Nephron (organoid): Measurements from ENCODE around the gene TSEN54.
A peak's percentile ranks its signal among the peaks of the same experiment; 100 is the strongest.

ENCODE experiments used
- H3K27ac Mint-ChIP-seq, 3 experiments: 2 replicates each; pipeline ENCODE4 v1.8.0; 2020; ENCODE audit warnings: mixed read lengths in 3 of 3, mild to moderate bottlenecking in 2 of 3, moderate library complexity in 1 of 3
- H3K27me3 Mint-ChIP-seq: 2 replicates; pipeline ENCODE4 v1.8.0; 2021; ENCODE audit warnings: low read depth, mild to moderate bottlenecking, moderate library complexity, mixed read lengths
- H3K36me3 Mint-ChIP-seq: 2 replicates; pipeline ENCODE4 v1.8.0; 2020; ENCODE audit warnings: low read depth, mixed read lengths
- H3K4me1 Mint-ChIP-seq: 2 replicates; pipeline ENCODE4 v1.8.0; 2020; ENCODE audit warnings: mixed read lengths
- H3K4me3 Mint-ChIP-seq, 3 experiments: 2 replicates each; pipeline ENCODE4 v1.8.0; 2020; ENCODE audit warnings: mild to moderate bottlenecking in 3 of 3, mixed read lengths in 3 of 3, moderate library complexity in 2 of 3
- H3K9me3 Mint-ChIP-seq: 2 replicates; pipeline ENCODE4 v1.8.0; 2020; ENCODE audit warnings: mixed read lengths
- TF ChIP-seq, protein P1 (sequence below), 3 experiments: fragments of 200-600 bp; sonication (generic); IDR thresholded peaks; one replicate each; pipeline ENCODE4 v1.5.0; 2021; ENCODE audit warnings: antibody characterized with exemption in 3 of 3; ENCODE audit not compliant: unreplicated experiment in 3 of 3

Gene TSEN54

GRCh38 chr17:75503976-75504346 lies 12.4 kb upstream of the TSEN54 start:
- TF ChIP-seq, protein P1, sequence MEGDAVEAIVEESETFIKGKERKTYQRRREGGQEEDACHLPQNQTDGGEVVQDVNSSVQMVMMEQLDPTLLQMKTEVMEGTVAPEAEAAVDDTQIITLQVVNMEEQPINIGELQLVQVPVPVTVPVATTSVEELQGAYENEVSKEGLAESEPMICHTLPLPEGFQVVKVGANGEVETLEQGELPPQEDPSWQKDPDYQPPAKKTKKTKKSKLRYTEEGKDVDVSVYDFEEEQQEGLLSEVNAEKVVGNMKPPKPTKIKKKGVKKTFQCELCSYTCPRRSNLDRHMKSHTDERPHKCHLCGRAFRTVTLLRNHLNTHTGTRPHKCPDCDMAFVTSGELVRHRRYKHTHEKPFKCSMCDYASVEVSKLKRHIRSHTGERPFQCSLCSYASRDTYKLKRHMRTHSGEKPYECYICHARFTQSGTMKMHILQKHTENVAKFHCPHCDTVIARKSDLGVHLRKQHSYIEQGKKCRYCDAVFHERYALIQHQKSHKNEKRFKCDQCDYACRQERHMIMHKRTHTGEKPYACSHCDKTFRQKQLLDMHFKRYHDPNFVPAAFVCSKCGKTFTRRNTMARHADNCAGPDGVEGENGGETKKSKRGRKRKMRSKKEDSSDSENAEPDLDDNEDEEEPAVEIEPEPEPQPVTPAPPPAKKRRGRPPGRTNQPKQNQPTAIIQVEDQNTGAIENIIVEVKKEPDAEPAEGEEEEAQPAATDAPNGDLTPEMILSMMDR (IDR thresholded peaks at IDR 0.05; ENCODE audit: unreplicated experiment in 3 of 3) = no peak
- Mint-ChIP-seq H3K36me3 (peaks cover 20% of the 10 kb centered on the region), H3K4me3 (no peak overlapping the region), H3K9me3 (no peaks in the 10 kb centered on the region), H3K27ac (no peak overlapping the region), H3K27me3 (no peaks in the 10 kb centered on the region), H3K4me1 (peaks cover 21% of the 10 kb centered on the region)

- H3K9me3 Mint-ChIP-seq = no peaks in the 10 kb centered on the region
- no peak overlapping the region for H3K4me3 Mint-ChIP-seq
- no peaks in the 10 kb centered on the region for H3K27me3 Mint-ChIP-seq
- H3K27ac Mint-ChIP-seq = no peak overlapping the region
- TF ChIP-seq, protein P1 (IDR thresholded peaks at IDR 0.05; ENCODE audit: unreplicated experiment in 3 of 3) = peak; percentile 35 to 59 (median 40)
- H3K36me3 Mint-ChIP-seq = peaks cover 22% of the 10 kb centered on the region
- H3K4me1 Mint-ChIP-seq = peaks cover 20% of the 10 kb centered on the region
These were observed 11.8 kb upstream of the TSEN54 start for GRCh38 chr17:75504347-75505151.

DNA sequence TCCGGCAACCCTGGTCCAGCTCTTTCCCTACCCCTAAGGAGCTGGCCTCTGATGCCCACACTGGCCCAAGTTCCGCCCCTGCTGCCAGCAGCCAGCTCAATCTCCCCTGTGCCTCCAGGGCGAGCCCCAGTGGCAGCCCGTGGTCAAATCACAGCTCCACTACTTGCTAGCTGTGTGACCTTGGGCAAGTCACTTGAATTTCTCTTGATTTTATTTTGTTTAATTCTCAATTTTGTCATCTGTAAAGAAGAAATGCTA lies 11.2 kb upstream of the TSEN54 start:
- no peak overlapping the region for H3K4me3 Mint-ChIP-seq
- TF ChIP-seq, protein P1 (IDR thresholded peaks at IDR 0.05; ENCODE audit: unreplicated experiment in 3 of 3) = no peak
- H3K36me3 Mint-ChIP-seq = peaks cover 21% of the 10 kb centered on the region
- peaks cover 18% of the 10 kb centered on the region for H3K4me1 Mint-ChIP-seq
- no peaks in the 10 kb centered on the region for H3K27me3 Mint-ChIP-seq
- H3K27ac Mint-ChIP-seq = no peak overlapping the region
- no peaks in the 10 kb centered on the region for H3K9me3 Mint-ChIP-seq

DNA sequence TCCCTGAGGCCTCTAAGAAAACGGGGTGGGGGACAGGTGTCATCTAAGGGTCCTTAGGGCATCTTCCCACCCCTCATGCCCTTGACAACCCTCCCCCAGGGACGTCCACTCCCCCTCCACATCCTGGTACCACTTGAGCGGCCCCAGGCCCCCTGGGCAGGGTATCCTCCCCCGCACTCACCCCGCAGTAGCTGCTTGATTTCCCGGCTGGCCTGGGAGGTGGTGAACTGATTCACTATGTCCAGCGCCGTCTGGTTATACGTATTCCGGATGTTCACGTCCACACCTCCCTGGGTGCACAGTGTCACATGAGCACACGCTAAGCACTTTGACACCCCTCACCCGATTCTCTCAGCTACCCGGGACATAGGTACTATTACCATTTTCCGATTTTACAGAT lies 10.7 kb upstream of the TSEN54 start:
- Mint-ChIP-seq H3K4me1 (peaks cover 18% of the 10 kb centered on the region), H3K4me3 (no peak overlapping the region), H3K36me3 (peaks cover 20% of the 10 kb centered on the region), H3K27me3 (no peaks in the 10 kb centered on the region), H3K9me3 (no peaks in the 10 kb centered on the region), H3K27ac (no peak overlapping the region)
- TF ChIP-seq, protein P1 (IDR thresholded peaks at IDR 0.05; ENCODE audit: unreplicated experiment in 3 of 3) = no peak

DNA sequence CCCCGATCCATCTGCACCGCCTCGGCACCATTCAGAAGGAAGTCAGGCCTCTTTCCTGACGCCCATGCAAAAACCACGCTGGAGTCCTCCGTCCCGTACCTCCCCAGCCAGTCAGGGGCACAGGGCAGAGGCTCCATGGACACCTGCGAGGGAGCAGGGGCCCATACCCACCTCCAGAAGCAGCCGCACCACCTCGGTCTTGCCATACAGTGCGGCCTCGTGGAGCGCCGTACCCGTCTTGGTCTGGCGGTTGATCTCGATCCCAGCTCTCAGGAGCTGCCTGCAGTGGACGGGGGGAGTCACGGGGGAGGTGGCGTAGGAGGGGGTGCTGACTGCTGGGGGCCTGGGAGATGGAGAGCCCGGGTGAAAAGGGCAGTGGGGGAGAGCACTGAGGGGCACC lies 10.2 kb upstream of the TSEN54 start:
- Mint-ChIP-seq H3K27me3 (no peaks in the 10 kb centered on the region), H3K4me1 (peaks cover 18% of the 10 kb centered on the region), H3K27ac (no peak overlapping the region), H3K36me3 (peaks cover 20% of the 10 kb centered on the region), H3K9me3 (no peaks in the 10 kb centered on the region), H3K4me3 (no peak overlapping the region)
- TF ChIP-seq, protein P1 (IDR thresholded peaks at IDR 0.05; ENCODE audit: unreplicated experiment in 3 of 3) = no peak

GRCh38 chr17:75506888-75507287 lies 9.4 kb upstream of the TSEN54 start:
- no peaks in the 10 kb centered on the region for H3K27me3 Mint-ChIP-seq
- H3K4me3 Mint-ChIP-seq = no peak overlapping the region
- no peak overlapping the region for H3K27ac Mint-ChIP-seq
- TF ChIP-seq, protein P1 (IDR thresholded peaks at IDR 0.05; ENCODE audit: unreplicated experiment in 3 of 3) = no peak
- peaks cover 20% of the 10 kb centered on the region for H3K36me3 Mint-ChIP-seq
- no peaks in the 10 kb centered on the region for H3K9me3 Mint-ChIP-seq
- peaks cover 25% of the 10 kb centered on the region for H3K4me1 Mint-ChIP-seq
